HepG2 (cell line): Measurements from ENCODE around the gene ANKRD52.

Experiments
- KDM1A ChIP-seq: IDR thresholded peaks from 2 replicates; pipeline ENCODE4 v1.6.1; 2016; ENCODE audit warnings: missing compliant biosample characterization
- POLR2A ChIP-seq, 2 experiments: IDR thresholded peaks; 2 replicates each; pipeline ENCODE4 v1.6.1; 2011; ENCODE audit warnings: low read depth in 2 of 2, low read length in 2 of 2, mild to moderate bottlenecking in 1 of 2, moderate library complexity in 1 of 2; ENCODE audit not compliant: insufficient read depth in 1 of 2
- RAD21 ChIP-seq: fragments of 450-650 bp; formaldehyde crosslinking; IDR thresholded peaks from 2 replicates; pipeline ENCODE4 v1.5.0; 2020; ENCODE audit warnings: mild to moderate bottlenecking
- RAD51 ChIP-seq: fragments of 450-650 bp; IDR thresholded peaks from 2 replicates; pipeline ENCODE4 v1.6.1; 2016; ENCODE audit warnings: borderline replicate concordance
- ZFX ChIP-seq: sonication (generic); formaldehyde crosslinking; IDR thresholded peaks from 2 replicates; pipeline ENCODE4 v1.4.0; 2020; ENCODE audit warnings: mild to moderate bottlenecking, low read depth, missing genetic modification reagents, moderate library complexity
- ZNF274 ChIP-seq: sonication (generic); formaldehyde crosslinking; IDR thresholded peaks from 2 replicates; pipeline ENCODE4 v1.5.1; 2020; ENCODE audit warnings: mild to moderate bottlenecking, missing genetic modification reagents
- ZNF761 ChIP-seq: sonication (generic); formaldehyde crosslinking; conservative IDR thresholded peaks from 2 replicates; pipeline ENCODE4 v1.4.0; 2020; ENCODE audit warnings: mild to moderate bottlenecking, missing genetic modification reagents
- ZSCAN20 ChIP-seq: sonication (generic); formaldehyde crosslinking; IDR thresholded peaks from 2 replicates; pipeline ENCODE4 v1.4.0; 2020; ENCODE audit warnings: missing genetic modification reagents, mild to moderate bottlenecking, borderline replicate concordance

DNA sequence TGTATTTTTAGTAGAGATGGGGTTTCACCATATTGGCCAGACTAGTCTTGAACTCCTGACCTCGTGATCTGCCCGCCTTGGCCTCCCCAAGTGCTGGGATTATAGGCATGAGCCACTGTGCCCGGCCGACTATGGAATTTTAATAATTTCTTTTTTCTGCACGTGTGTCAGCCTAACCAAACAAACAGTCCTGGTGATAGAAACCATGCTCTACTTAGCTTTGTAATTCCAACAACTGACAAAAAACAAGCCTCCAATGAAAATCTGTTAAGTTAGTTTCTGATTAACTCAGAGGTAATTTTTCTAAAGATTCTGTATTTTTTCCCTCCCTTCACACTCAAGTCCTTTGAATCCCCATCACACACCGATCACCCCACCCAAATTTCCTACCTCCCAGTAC, 23.8 kb upstream of the ANKRD52 start:
- TF ChIP-seq ZSCAN20 (no peak), RAD51 (no peak), ZNF761 (CRISPR knock-in tag) (no peak), POLR2A (IDR thresholded peaks at IDR 0.05; ENCODE audit: insufficient read depth in 1 of 2, low read depth in 2 of 2, low read length in 2 of 2) (no peak), ZFX (CRISPR knock-in tag) (no peak), KDM1A (CRISPR knock-in tag) (no peak), RAD21 (CRISPR knock-in tag) (no peak), ZNF274 (no peak)
